Stimulated activated naive CD4-positive, alpha-beta T cell (primary cell): ENCODE results near the gene TAS1R1.

Source experiments
- DNase-seq, 6 experiments: peaks; one replicate each; lab custom pipeline; 2025; lab: John Stamatoyannopoulos, UW

TAS1R1 gene

GRCh38 chr1:6554907-6555778 lies at the start of gene TAS1R1:
TSS of gene TAS1R1 (plus strand) at chr1:6555307. CDS start at chr1:6555374, 67 bp downstream.
- DNase-seq: no peak

- DNase-seq: no peak
Observed at GRCh38 chr1:6505367-6506209, 49.5 kb upstream of the TAS1R1 start.

GRCh38 chr1:6506210-6507036 lies 48.7 kb upstream of the TAS1R1 start:
- DNase-seq: no peak

- no peak for DNase-seq
Observed at GRCh38 chr1:6507037-6507428, 48.1 kb upstream of the TAS1R1 start.

- DNase-seq: no peak
Observed at GRCh38 chr1:6507461-6507911, 47.6 kb upstream of the TAS1R1 start.

GRCh38 chr1:6508154-6508815 lies 46.8 kb upstream of the TAS1R1 start:
- no peak for DNase-seq

GRCh38 chr1:6508816-6509189 lies 46.3 kb upstream of the TAS1R1 start:
- DNase-seq: no peak

GRCh38 chr1:6509220-6509918 lies 45.7 kb upstream of the TAS1R1 start:
- DNase-seq: no peak

- no peak for DNase-seq
Observed at GRCh38 chr1:6509919-6510291, 45.2 kb upstream of the TAS1R1 start.

- DNase-seq: no peak
Observed at GRCh38 chr1:6510493-6510892, 44.6 kb upstream of the TAS1R1 start.

GRCh38 chr1:6511056-6511455 lies 44.1 kb upstream of the TAS1R1 start:
- DNase-seq: no peak

GRCh38 chr1:6511561-6512244 lies 43.4 kb upstream of the TAS1R1 start:
- DNase-seq: no peak

GRCh38 chr1:6512245-6512907 lies 42.7 kb upstream of the TAS1R1 start:
- DNase-seq: no peak

- DNase-seq: no peak
Observed at GRCh38 chr1:6512908-6513280, 42.2 kb upstream of the TAS1R1 start.

- DNase-seq: no peak
Observed at GRCh38 chr1:6513320-6513801, 41.7 kb upstream of the TAS1R1 start.

- no peak for DNase-seq
Observed at GRCh38 chr1:6515771-6516170, 39.3 kb upstream of the TAS1R1 start.

- DNase-seq: no peak
Observed at GRCh38 chr1:6517435-6517851, 37.7 kb upstream of the TAS1R1 start.

- DNase-seq: no peak
Observed at GRCh38 chr1:6519491-6519934, 35.6 kb upstream of the TAS1R1 start.

GRCh38 chr1:6519935-6520671 lies 35.0 kb upstream of the TAS1R1 start:
- DNase-seq: no peak
